Mucosa of descending colon (tissue), 3 donors: Measurements from ENCODE around the gene EBLN2. TPM values are rescaled to one million over a fixed set of nuclear protein-coding genes. Genes with fewer than 3 reads are reported as not detected.

Source experiments
- ATAC-seq: fragments of 200-7000 bp; cut with Tn5 transposase; one replicate; pipeline ENCODE4 v1.9.1; 2020; ENCODE audit warnings: mild to moderate bottlenecking, moderate library complexity
- DNase-seq, 3 donors: peaks; one replicate each; pipeline ENCODE4 v3.0.0-alpha.2; 2020
- H3K36me3 ChIP-seq: fragments of 200-600 bp; one replicate; pipeline ENCODE4 v1.8.0; 2021; ENCODE audit warnings: low read depth, mild to moderate bottlenecking
- H3K4me1 ChIP-seq: fragments of 200-600 bp; one replicate; pipeline ENCODE4 v1.8.0; 2021; ENCODE audit warnings: low read depth, mild to moderate bottlenecking
- H3K4me3 ChIP-seq: fragments of 200-600 bp; one replicate; pipeline ENCODE4 v1.8.0; 2021; ENCODE audit warnings: mild to moderate bottlenecking
- H3K9me3 ChIP-seq: fragments of 200-600 bp; one replicate; pipeline ENCODE4 v1.8.0; 2021; ENCODE audit warnings: mild to moderate bottlenecking
- CTCF ChIP-seq: fragments of 200-600 bp; IDR thresholded peaks from one replicate; pipeline ENCODE4 v1.8.0; 2022; ENCODE audit warnings: antibody characterized with exemption, mild to moderate bottlenecking
- intact Hi-C, 2 donors: fragments of 100-400 bp; cut with DNase I in 1 of 2; cut with micrococcal nuclease in 1 of 2; formaldehyde crosslinking; loops; one replicate each; pipeline versions ENCODE4 v1.11.0 to v1.11.1; 2022; cut with DNase I, micrococcal nuclease
- total RNA-seq, 3 donors: library from RNA; stranded (reverse); fragmentation: NEBNext Ultra II Directional in 2 of 3; extraction: Animal tissue kit (Norgen Biotek cat#: 25700) in 2 of 3; gene quantifications; one replicate each; pipeline versions ENCODE4 v1.2.1 to v1.2.4, GENCODE V29; 2021 to 2023
- donor health status: DM: no; HTN: no; CAD: no; lungs with moderate emphysema.
- donor health status: DM: no; HTN: no; CAD: no.
- donor health status: DM: no; HTN: yes; CAD: no.

Gene EBLN2
- total RNA-seq, 3 donors from 2014 or later, result 4.3 to 5.7 (median 4.8) TPM

- no peaks in the 10 kb centered on the region for H3K36me3 ChIP-seq
- H3K4me1 ChIP-seq, result no peaks in the 10 kb centered on the region
- intact Hi-C loops, result loop anchor here in 1 of 2 donors (10.0 kb wide), 1 partner anchor 146 kb away; no protein-coding TSS in a partner anchor
- no peaks in the 10 kb centered on the region for H3K9me3 ChIP-seq
- DNase-seq (no peak), ATAC-seq (no peak)
- no peak for TF ChIP-seq CTCF
- H3K4me3 ChIP-seq, result no peak overlapping the region
Measured at GRCh38 chr3:73080216-73080966, 18.9 kb downstream of the EBLN2 start.

- DNase-seq (no peak), ATAC-seq (no peak)
- no peak overlapping the region for H3K4me3 ChIP-seq
- no peaks in the 10 kb centered on the region for H3K36me3 ChIP-seq
- intact Hi-C loops, result loop anchor here in 1 of 2 donors (10.0 kb wide), 1 partner anchor 146 kb away; no protein-coding TSS in a partner anchor
- H3K9me3 ChIP-seq, result no peaks in the 10 kb centered on the region
- no peaks in the 10 kb centered on the region for H3K4me1 ChIP-seq
- TF ChIP-seq CTCF, result no peak
Measured at GRCh38 chr3:73081140-73081539, 19.7 kb downstream of the EBLN2 start.

- no peak for TF ChIP-seq CTCF
- H3K36me3 ChIP-seq, result no peaks in the 10 kb centered on the region
- no peaks in the 10 kb centered on the region for H3K9me3 ChIP-seq
- no peak overlapping the region for H3K4me3 ChIP-seq
- no peak for DNase-seq
- no peaks in the 10 kb centered on the region for H3K4me1 ChIP-seq
- ATAC-seq, result no peak
- intact Hi-C loops, result loop anchor here in 1 of 2 donors (10.0 kb wide), 1 partner anchor 149 kb away; no protein-coding TSS in a partner anchor
Measured at GRCh38 chr3:73084170-73084569, 22.7 kb downstream of the EBLN2 start.

GRCh38 chr3:73086071-73086494, 24.6 kb downstream of the EBLN2 start:
- no peaks in the 10 kb centered on the region for H3K9me3 ChIP-seq
- intact Hi-C loops, result loop anchor here in 1 of 2 donors (10.0 kb wide), 1 partner anchor 151 kb away; no protein-coding TSS in a partner anchor
- ATAC-seq (peak; percentile 73), DNase-seq (peak in 2 of 3 donors; percentile 60 to 67)
- H3K4me1 ChIP-seq, result no peaks in the 10 kb centered on the region
- H3K4me3 ChIP-seq, result no peak overlapping the region
- no peaks in the 10 kb centered on the region for H3K36me3 ChIP-seq
- peak; percentile 72 for TF ChIP-seq CTCF

- DNase-seq (no peak), ATAC-seq (no peak)
- H3K4me3 ChIP-seq, result no peak overlapping the region
- TF ChIP-seq CTCF, result no peak
- H3K9me3 ChIP-seq, result no peaks in the 10 kb centered on the region
- H3K4me1 ChIP-seq, result no peaks in the 10 kb centered on the region
- H3K36me3 ChIP-seq, result no peaks in the 10 kb centered on the region
- intact Hi-C loops, result no loop called here
Measured at GRCh38 chr3:73094129-73094528, 32.7 kb downstream of the EBLN2 start.
